VCaP (cell line): ENCODE data around the gene VAMP5.
"Not testable (repeated sequence)": the region's sequence is repeated elsewhere in the genome, so short reads cannot be mapped to it uniquely, and the experiment has no call there.

Source experiments
- H3K27ac ChIP-seq: fragments of 450-650 bp; 2 replicates; pipeline ENCODE4 v1.5.1; 2017
- CTCF ChIP-seq: fragments of 450-650 bp; conservative IDR thresholded peaks from 2 replicates; pipeline ENCODE4 v1.5.1; 2017; ENCODE audit warnings: mild to moderate bottlenecking, moderate library complexity

VAMP5 gene

GRCh38 chr2:85611217-85611704 is 27.0 kb downstream of the VAMP5 start:
- TF ChIP-seq CTCF, result no peak
- H3K27ac ChIP-seq, result peak overlapping the region; percentile 89

- no peak for TF ChIP-seq CTCF
- peak within 1 kb of the TSS; percentile 89 for H3K27ac ChIP-seq
These were observed 27.7 kb downstream of the VAMP5 start, which contains the start of gene C2orf68 for GRCh38 chr2:85611705-85612587. Gene C2orf68, minus strand, starts transcription at chr2:85612066. Its CDS starts 82 bp downstream, at chr2:85611984.

GRCh38 chr2:85613717-85614515 is 29.7 kb downstream of the VAMP5 start:
- no peak overlapping the region for H3K27ac ChIP-seq
- no peak for TF ChIP-seq CTCF

- H3K27ac ChIP-seq, result not testable (repeated sequence)
These were observed 30.5 kb downstream of the VAMP5 start for GRCh38 chr2:85614757-85615156.

- TF ChIP-seq CTCF, result no peak
- peak overlapping the region; percentile 74 for H3K27ac ChIP-seq
These were observed 31.1 kb downstream of the VAMP5 start for GRCh38 chr2:85615413-85615728.

- not testable (repeated sequence) for H3K27ac ChIP-seq
These were observed 33.5 kb downstream of the VAMP5 start for GRCh38 chr2:85617723-85618122.

GRCh38 chr2:85619617-85620016 is 35.4 kb downstream of the VAMP5 start:
- no peak overlapping the region for H3K27ac ChIP-seq
- no peak for TF ChIP-seq CTCF

GRCh38 chr2:85621338-85621737 is 37.1 kb downstream of the VAMP5 start:
- TF ChIP-seq CTCF, result no peak
- no peak overlapping the region for H3K27ac ChIP-seq
